HG03354 (cell line): ENCODE data around the gene UBN2.
"Not testable (repeated sequence)": the region's sequence is repeated elsewhere in the genome, so short reads cannot be mapped to it uniquely, and the experiment has no call there.

Experiments
- ATAC-seq: cut with Tn5 transposase; IDR thresholded peaks from one replicate; pipeline ENCODE4 v1.9.1; 2021; ENCODE audit warnings: mild to moderate bottlenecking; ENCODE audit not compliant: unreplicated experiment, poor library complexity, severe bottlenecking

Gene UBN2

GRCh38 chr7:139292821-139293220 is 61.8 kb downstream of the UBN2 start:
- no peak for ATAC-seq

- ATAC-seq, result no peak
These were observed 62.5 kb downstream of the UBN2 start for GRCh38 chr7:139293534-139293933.

GRCh38 chr7:139294241-139294640 is 63.2 kb downstream of the UBN2 start:
- no peak for ATAC-seq

- no peak for ATAC-seq
These were observed 64.0 kb downstream of the UBN2 start for GRCh38 chr7:139294951-139295575.

GRCh38 chr7:139297795-139298194 is 66.8 kb downstream of the UBN2 start:
- ATAC-seq, result no peak

GRCh38 chr7:139299296-139299695 is 68.3 kb downstream of the UBN2 start:
- no peak for ATAC-seq

GRCh38 chr7:139300390-139300789 is 69.4 kb downstream of the UBN2 start:
- ATAC-seq, result no peak

- no peak for ATAC-seq
These were observed 73.5 kb downstream of the UBN2 start for GRCh38 chr7:139304517-139304916.

GRCh38 chr7:139317939-139318505 is 87.0 kb downstream of the UBN2 start:
- no peak for ATAC-seq

- ATAC-seq, result no peak
These were observed 90.2 kb downstream of the UBN2 start for GRCh38 chr7:139321071-139321745.

GRCh38 chr7:139324709-139325108 is 93.7 kb downstream of the UBN2 start:
- ATAC-seq, result not testable (repeated sequence)

GRCh38 chr7:139328375-139328774 is 97.3 kb downstream of the UBN2 start:
- no peak for ATAC-seq

- ATAC-seq, result no peak
These were observed 98.1 kb downstream of the UBN2 start for GRCh38 chr7:139329119-139329518.

GRCh38 chr7:139330333-139331030 is 99.4 kb downstream of the UBN2 start:
- ATAC-seq, result no peak

- no peak for ATAC-seq
These were observed 101.8 kb downstream of the UBN2 start for GRCh38 chr7:139332697-139333359.

- not testable (repeated sequence) for ATAC-seq
These were observed 102.4 kb downstream of the UBN2 start for GRCh38 chr7:139333443-139333842.

GRCh38 chr7:139334399-139335150 is 103.5 kb downstream of the UBN2 start:
- no peak for ATAC-seq

- no peak for ATAC-seq
These were observed 108.0 kb downstream of the UBN2 start for GRCh38 chr7:139339025-139339424.

- no peak for ATAC-seq
These were observed 108.6 kb downstream of the UBN2 start for GRCh38 chr7:139339698-139340036.
